Lower leg skin (tissue), 3 donors: ENCODE measurements around the gene KEL.

Experiments
- CTCF ChIP-seq, 3 donors: fragments of 450-650 bp; IDR thresholded peaks; one replicate each; pipeline ENCODE4 v1.5.1; 2016; ENCODE audit warnings: antibody characterized with exemption in 3 of 3, mild to moderate bottlenecking in 3 of 3, moderate library complexity in 2 of 3
- POLR2A ChIP-seq, 2 donors: fragments of 450-650 bp; IDR thresholded peaks; one replicate each; pipeline ENCODE4 v1.6.1; 2016 to 2017; ENCODE audit warnings: antibody characterized with exemption in 2 of 2, mild to moderate bottlenecking in 1 of 2, moderate library complexity in 1 of 2

GRCh38 chr7:142917447-142917846 is 44.7 kb downstream of the KEL start:
- TF ChIP-seq CTCF (IDR thresholded peaks at IDR 0.05) = no peak
- no peak for TF ChIP-seq POLR2A (IDR thresholded peaks at IDR 0.05)
